ENCODE measurements around the gene NGFR. TPM values are rescaled to one million over a fixed set of nuclear protein-coding genes. Genes with fewer than 3 reads are reported as not detected.

The NGFR gene
- total RNA-seq, 1 donor = 0.21 TPM

DNA sequence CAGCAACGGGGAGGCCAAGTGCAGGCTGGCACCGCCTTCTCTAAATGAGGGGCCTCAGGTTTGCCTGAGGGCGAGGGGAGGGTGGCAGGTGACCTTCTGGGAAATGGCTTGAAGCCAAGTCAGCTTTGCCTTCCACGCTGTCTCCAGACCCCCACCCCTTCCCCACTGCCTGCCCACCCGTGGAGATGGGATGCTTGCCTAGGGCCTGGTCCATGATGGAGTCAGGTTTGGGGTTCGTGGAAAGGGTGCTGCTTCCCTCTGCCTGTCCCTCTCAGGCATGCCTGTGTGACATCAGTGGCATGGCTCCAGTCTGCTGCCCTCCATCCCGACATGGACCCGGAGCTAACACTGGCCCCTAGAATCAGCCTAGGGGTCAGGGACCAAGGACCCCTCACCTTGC is 18.5 kb downstream of the NGFR start:
- Histone ChIP-seq H3K4me3 (ENCODE audit: low read length) (no peak overlapping the region), H3K27me3 (ENCODE audit: insufficient read depth, low read length) (no peaks in the 10 kb centered on the region), H3K9me3 (ENCODE audit: low read depth, low read length) (no peaks in the 10 kb centered on the region), H3K4me1 (ENCODE audit: insufficient read depth, low read length) (peaks cover 20% of the 10 kb centered on the region)

DNA sequence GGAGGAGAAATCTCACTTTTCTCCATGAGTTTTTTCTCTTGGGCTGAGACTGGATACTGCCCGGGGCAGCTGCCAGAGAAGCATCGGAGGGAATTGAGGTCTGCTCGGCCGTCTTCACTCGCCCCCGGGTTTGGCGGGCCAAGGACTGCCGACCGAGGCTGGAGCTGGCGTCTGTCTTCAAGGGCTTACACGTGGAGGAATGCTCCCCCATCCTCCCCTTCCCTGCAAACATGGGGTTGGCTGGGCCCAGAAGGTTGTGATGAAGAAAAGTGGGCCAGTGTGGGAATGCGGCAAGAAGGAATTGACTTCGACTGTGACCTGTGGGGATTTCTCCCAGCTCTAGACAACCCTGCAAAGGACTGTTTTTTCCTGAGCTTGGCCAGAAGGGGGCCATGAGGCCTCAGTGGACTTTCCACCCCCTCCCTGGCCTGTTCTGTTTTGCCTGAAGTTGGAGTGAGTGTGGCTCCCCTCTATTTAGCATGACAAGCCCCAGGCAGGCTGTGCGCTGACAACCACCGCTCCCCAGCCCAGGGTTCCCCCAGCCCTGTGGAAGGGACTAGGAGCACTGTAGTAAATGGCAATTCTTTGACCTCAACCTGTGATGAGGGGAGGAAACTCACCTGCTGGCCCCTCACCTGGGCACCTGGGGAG is 19.1 kb downstream of the NGFR start:
- peaks cover 20% of the 10 kb centered on the region for H3K4me1 ChIP-seq (ENCODE audit: insufficient read depth, low read length)
- no peaks in the 10 kb centered on the region for H3K9me3 ChIP-seq (ENCODE audit: low read depth, low read length)
- H3K27me3 ChIP-seq (ENCODE audit: insufficient read depth, low read length) = no peaks in the 10 kb centered on the region
- no peak overlapping the region for H3K4me3 ChIP-seq (ENCODE audit: low read length)

DNA sequence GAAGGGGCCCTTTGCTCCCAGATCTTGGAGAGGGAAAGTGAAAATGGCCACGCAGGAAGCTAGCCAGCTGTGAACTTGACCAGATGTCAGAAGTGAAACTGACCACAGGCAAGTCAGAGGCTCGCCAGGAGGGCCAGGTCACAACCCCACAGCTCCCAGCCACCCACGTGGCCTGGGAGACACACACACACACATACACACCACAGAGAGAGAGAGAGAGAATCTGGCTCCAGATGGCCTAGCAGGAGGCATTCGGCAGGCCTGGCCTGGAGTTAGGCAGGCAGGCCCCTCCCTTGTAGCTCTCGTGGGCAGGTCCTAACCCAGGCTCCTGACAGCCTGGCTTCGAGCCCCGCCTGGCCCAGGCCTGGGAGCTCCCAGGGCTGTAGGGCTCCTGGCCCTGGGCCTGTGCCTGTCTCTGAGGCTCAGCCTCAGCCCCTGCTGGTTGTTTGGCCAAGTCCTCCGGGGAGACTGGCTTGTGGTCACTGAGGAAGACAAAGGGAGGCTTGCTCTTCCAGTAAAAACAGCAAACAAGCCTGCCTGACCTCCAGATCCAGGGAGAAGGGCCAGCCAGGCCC is 20.2 kb downstream of the NGFR start:
- Histone ChIP-seq H3K4me1 (ENCODE audit: insufficient read depth, low read length) (peaks cover 20% of the 10 kb centered on the region), H3K27me3 (ENCODE audit: insufficient read depth, low read length) (no peaks in the 10 kb centered on the region), H3K9me3 (ENCODE audit: low read depth, low read length) (no peaks in the 10 kb centered on the region), H3K4me3 (ENCODE audit: low read length) (no peak overlapping the region)

DNA sequence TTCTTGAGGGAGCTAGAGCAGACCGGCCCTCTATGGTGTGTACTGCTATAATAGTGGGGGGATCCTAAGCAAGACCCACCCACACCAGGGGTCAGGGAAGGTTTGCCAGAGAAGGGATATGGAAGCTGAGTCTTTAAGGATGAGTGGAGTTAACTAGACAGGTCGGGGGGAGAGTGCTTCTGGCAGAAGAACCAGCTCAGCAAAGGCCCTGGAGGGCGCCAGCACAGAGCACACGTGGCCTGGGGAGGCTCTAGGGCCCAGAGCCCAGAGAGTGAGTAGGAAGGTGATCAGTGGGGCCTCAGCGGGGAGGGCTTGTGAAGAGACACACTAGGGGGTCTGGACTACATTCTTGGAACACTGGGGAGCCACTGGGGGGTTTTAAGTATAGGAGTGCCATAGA is 21.1 kb downstream of the NGFR start:
- Histone ChIP-seq H3K27me3 (ENCODE audit: insufficient read depth, low read length) (no peaks in the 10 kb centered on the region), H3K9me3 (ENCODE audit: low read depth, low read length) (no peaks in the 10 kb centered on the region), H3K4me1 (ENCODE audit: insufficient read depth, low read length) (peaks cover 20% of the 10 kb centered on the region), H3K4me3 (ENCODE audit: low read length) (no peak overlapping the region)

DNA sequence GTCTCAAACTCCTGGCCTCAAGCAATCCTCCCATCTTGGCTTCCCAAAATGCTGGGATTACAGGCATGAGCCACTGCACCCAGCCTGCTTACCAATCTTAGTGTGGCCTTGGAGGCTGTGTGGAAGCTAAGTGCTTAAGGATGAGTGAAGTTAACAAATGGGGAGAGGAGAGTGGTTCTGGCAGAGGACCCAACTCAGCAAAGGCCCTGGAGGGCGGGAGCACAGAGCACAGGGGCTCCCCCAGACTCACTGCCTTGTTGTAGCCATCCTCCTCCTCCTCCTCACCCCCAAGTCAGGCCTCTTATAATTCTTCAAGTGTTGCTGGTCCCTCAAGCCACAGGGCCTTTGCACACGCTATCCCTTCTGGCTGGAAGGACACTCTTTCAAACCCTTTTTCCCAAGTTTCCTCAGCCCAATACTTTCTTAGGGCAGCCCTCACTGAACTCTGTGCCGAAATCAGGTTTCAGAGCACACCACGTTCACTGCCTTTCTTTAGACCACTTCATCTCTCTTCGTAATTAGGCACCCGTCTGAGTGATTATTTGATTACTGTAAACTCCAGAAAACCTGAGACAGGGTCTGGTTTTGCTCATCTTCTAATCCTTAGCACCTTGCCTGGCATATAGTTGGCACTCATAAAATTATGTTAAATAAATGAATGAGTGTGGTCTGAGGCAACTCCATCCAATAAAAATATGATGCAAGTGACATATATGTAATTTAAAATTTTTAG is 23.4 kb downstream of the NGFR start:
- Histone ChIP-seq H3K9me3 (ENCODE audit: low read depth, low read length) (no peaks in the 10 kb centered on the region), H3K27me3 (ENCODE audit: insufficient read depth, low read length) (no peaks in the 10 kb centered on the region), H3K4me3 (ENCODE audit: low read length) (no peak overlapping the region), H3K4me1 (ENCODE audit: insufficient read depth, low read length) (peaks cover 27% of the 10 kb centered on the region)

DNA sequence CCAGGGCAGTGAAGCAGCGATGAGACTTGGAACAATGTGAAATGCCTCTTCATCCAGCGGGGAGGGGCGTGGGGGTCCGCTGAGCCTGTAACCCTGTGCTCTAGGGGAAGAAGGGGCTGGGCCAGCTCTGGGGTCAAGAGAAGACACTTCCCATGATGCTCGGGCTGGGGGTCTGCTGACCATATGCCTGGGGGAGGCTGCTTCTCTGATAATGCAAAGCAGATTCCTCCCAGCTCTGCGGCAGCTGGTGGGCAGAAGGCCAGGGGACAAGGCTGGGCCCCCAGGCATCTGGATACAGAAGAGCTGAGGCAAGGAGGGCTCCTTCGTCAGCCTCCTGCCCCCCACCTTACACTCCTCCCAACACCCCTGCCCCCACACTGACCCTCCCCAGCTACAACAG is 24.7 kb downstream of the NGFR start:
- Histone ChIP-seq H3K4me3 (ENCODE audit: low read length) (no peak overlapping the region), H3K9me3 (ENCODE audit: low read depth, low read length) (no peaks in the 10 kb centered on the region), H3K4me1 (ENCODE audit: insufficient read depth, low read length) (peaks cover 25% of the 10 kb centered on the region)

DNA sequence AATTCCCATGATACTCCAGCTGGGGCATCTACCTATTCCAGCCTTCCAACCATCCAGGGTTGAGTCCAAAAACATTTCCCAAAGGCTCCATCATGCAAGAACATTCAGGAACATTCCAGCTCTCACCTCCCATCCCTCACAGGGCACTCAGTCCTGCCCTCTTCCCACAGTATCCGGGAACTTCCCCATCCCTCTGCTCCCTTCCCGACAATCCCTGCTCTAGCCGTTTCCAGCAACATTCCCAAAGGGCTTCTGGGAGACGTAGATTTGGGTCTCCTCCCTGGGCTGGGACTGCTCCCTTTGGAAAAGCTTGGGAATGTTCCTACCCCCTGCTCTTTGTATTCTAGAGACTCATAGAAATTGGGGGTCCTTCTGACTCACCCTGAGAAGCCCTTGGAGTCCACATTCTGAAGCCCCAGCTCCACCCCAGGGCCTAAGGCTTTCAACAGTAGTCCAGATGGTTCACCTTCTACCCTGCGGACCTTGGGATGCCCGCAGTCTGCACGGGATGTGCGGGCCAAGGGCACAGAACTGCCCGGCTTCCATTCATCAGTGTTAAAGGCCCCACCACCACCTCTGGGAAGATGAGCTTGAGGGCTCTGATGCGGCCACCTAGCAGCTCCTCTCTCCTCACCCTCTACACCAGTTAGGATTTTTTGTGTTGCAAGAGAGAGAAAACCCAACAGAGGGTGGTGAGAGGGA is 25.4 kb downstream of the NGFR start:
- H3K27me3 ChIP-seq (ENCODE audit: insufficient read depth, low read length) = no peaks in the 10 kb centered on the region
- peaks cover 18% of the 10 kb centered on the region for H3K4me1 ChIP-seq (ENCODE audit: insufficient read depth, low read length)
- H3K9me3 ChIP-seq (ENCODE audit: low read depth, low read length) = no peaks in the 10 kb centered on the region
- no peak overlapping the region for H3K4me3 ChIP-seq (ENCODE audit: low read length)

More for the DNA sequence above, 24.7 kb downstream of the NGFR start:
- H3K27me3 ChIP-seq (ENCODE audit: insufficient read depth, low read length) = no peaks in the 10 kb centered on the region

DNA sequence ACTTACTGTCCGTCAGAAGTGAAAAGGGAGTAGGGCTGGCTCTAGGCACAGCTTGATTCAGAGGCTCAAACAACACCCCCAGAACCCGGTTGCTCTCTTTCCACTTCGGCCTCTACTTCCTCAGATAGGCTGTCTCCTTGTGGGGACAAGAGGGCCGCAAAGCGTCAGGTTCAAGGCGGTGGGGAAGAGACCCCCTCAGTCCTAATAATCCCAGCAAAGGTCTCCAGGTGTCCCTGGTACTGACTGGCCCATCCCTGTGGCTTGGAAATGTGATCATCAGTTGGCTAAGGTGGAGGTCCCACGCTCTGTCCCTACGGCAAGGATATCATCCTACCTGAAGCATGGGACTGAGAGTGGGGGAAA is 26.0 kb downstream of the NGFR start:
- no peak overlapping the region for H3K4me3 ChIP-seq (ENCODE audit: low read length)
- no peaks in the 10 kb centered on the region for H3K9me3 ChIP-seq (ENCODE audit: low read depth, low read length)
- no peaks in the 10 kb centered on the region for H3K27me3 ChIP-seq (ENCODE audit: insufficient read depth, low read length)
- peaks cover 12% of the 10 kb centered on the region for H3K4me1 ChIP-seq (ENCODE audit: insufficient read depth, low read length)

DNA sequence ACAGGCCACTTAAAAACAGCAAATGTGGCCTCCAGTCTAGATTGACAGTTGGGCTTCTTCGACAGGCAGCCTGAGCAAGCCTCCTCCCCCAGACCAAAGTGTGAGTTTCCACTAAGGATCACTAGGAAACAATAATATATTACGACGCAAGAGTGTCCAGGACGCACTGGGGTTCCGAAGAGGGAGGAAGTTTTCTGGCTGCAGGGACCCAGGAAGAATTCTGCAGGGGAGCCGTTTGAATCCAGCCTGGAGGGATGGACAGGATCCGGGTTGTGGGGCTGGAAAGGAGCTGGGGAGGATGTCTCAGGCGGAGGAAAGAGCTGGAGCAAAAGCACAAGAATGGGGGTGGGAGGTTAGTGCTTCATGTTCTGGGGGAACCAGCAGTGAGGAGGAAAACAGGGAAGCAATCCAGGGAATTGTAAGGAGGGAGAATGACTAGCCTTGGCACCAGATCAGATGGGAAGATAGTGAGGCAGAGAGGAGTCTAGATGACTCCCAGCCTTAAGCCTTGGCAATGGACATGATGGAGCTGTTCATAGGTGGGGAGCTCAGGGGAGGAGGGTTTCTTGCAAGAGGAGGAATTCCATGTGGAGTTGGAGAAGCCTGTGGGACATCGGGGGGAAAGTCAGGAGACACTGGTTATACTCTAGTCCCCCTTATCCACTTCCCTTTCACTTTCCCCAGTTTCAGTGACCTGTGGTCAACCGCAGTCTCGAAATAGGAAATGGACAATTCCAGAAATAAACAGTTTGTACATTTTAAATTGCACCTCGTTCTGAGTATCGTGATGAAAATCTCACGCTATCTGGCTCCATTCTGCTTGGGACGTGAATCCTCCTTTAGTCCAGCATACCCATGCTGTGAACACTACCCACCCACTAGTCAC is 26.6 kb downstream of the NGFR start:
- no peaks in the 10 kb centered on the region for H3K27me3 ChIP-seq (ENCODE audit: insufficient read depth, low read length)
- H3K9me3 ChIP-seq (ENCODE audit: low read depth, low read length) = no peaks in the 10 kb centered on the region
- H3K4me3 ChIP-seq (ENCODE audit: low read length) = no peak overlapping the region
- peaks cover 11% of the 10 kb centered on the region for H3K4me1 ChIP-seq (ENCODE audit: insufficient read depth, low read length)

DNA sequence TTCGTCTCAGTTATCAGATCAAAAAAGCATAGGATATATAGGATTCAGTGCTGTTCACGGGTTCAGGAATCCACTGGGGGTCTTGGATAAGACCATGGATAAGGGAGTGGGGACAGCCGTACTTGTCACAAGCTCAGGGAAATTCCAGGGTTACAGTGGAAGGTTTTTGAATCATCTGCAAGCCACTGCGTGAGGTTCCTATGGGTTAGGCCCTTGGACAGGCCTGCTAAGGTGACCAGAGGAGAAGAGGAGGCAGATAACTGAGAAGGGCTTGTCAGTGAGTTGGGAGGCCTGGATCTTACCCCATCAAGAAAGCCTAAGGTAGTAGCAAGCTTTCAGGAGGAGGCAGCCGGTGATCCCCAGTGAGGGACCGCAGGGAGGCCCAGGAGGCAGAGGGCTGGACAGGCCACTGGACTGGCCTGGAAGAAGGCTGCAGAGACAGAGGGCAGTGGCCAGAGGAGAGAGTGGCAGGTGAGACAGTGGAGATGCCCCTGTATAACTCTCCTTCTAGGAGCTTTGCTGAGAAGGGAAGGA is 27.3 kb downstream of the NGFR start:
- H3K4me1 ChIP-seq (ENCODE audit: insufficient read depth, low read length) = peaks cover 11% of the 10 kb centered on the region
- H3K4me3 ChIP-seq (ENCODE audit: low read length) = no peak overlapping the region
- no peaks in the 10 kb centered on the region for H3K27me3 ChIP-seq (ENCODE audit: insufficient read depth, low read length)
- no peaks in the 10 kb centered on the region for H3K9me3 ChIP-seq (ENCODE audit: low read depth, low read length)

DNA sequence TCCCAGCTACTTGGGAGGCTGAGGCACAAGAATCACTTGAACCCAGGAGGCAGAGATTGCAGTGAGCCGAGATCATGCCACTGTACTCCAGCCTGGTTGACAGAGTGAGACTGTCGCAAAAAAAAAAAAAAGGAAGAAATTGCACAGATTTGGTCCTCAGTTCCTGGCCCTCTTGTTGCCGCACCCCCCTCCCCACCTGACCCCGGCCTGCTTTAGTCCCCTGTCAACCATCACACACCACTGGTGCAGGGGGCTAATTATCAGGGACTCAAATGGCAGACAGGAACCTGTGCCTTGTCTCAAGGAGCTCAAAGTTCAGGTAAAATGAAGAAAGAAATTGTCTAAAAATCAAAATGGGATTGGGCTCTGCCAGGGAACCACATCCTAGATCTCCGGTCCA is 28.1 kb downstream of the NGFR start:
- Histone ChIP-seq H3K4me1 (ENCODE audit: insufficient read depth, low read length) (peaks cover 11% of the 10 kb centered on the region), H3K9me3 (ENCODE audit: low read depth, low read length) (no peaks in the 10 kb centered on the region), H3K27me3 (ENCODE audit: insufficient read depth, low read length) (no peaks in the 10 kb centered on the region), H3K4me3 (ENCODE audit: low read length) (no peak overlapping the region)

DNA sequence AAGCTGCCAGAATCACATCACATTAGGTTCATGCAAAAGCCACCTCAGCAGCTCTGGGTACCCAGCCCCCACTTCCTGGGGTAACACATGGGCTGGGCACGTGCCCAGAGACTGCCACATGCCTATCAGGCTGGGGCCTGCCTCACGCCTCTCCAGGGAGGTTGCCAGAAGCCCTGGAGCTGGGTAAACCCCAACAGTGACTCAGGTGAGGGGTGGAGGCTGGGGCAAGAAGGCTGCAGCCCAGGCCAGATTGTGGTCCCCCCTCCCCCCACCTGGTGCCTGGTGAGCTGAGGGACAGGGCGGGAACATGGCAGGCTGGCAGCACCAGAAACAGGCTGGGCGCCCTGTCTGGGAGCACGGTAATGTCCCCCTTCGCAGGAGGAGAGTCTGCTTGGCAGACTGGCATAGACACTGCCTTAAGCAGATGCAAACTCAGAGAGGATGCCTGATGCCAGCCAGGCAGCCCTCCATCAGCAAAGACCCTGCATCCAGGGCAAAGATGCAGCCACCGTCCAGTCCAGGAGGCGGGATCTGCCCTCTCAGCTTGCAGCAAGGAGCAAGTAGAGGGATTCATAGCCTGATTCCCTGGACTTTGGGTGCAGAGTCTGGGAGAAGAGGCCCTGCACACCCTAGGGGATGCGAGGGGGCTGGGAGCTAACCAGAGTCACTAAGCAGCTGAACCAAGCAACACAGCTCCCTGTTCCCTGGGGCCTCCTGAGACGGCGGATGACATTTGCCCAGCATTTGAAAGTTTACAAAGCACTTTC is 28.8 kb downstream of the NGFR start:
- H3K4me3 ChIP-seq (ENCODE audit: low read length) = no peak overlapping the region
- H3K27me3 ChIP-seq (ENCODE audit: insufficient read depth, low read length) = no peaks in the 10 kb centered on the region
- H3K9me3 ChIP-seq (ENCODE audit: low read depth, low read length) = no peaks in the 10 kb centered on the region
- H3K4me1 ChIP-seq (ENCODE audit: insufficient read depth, low read length) = peaks cover 11% of the 10 kb centered on the region

DNA sequence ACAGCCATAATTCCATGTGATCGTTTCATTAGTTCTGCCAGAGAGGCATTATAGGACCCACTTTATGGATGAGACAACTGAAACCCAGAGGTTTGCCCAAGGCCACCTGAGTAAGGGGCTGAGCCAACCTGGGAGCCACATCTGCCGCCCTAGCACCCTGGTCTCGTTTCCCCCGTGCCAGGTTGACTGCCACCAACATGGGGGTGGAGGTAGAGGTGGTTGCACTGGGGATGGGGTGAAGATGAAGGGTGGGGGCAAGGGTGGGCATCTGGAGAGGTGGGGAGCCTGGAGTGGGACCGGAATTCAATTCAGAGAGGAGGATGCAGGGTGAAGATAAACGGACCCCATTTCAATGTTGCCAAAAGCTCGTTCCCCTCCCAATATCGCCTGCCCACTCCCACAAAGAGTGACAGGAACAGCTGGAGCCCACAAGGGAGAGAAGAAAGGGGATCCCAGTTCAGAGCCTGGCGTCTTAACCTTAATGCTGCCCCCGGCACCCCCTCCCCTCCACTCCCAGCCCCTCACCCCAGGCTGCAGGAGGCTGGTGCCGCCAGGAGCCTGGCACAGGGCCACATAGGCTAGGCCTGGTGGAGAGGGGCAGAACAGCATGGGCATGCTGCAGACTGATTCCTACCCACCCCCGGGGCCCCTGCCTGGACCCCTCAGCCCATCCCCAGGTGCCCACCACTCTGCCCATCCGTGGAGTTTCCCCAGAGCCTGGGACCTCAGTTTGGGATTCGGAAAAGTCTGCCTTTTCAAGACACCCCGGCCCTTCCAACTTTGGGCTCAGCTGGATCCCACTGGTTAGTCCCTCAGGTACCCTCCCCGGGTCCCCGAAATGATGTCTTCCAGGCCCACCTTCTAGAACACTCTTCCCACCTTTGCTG is 29.6 kb downstream of the NGFR start:
- Histone ChIP-seq H3K9me3 (ENCODE audit: low read depth, low read length) (no peaks in the 10 kb centered on the region), H3K27me3 (ENCODE audit: insufficient read depth, low read length) (no peaks in the 10 kb centered on the region), H3K4me3 (ENCODE audit: low read length) (no peak overlapping the region), H3K4me1 (ENCODE audit: insufficient read depth, low read length) (peaks cover 11% of the 10 kb centered on the region)
